Stomach (tissue), 4 donors: ENCODE measurements around the gene VPS51.

Experiments
- CTCF ChIP-seq, 7 experiments: fragments of 450-650 bp in 4 of 7; fragments of 200-600 bp in 3 of 7; sonication (generic) in 3 of 7; IDR thresholded peaks; one replicate each; pipeline ENCODE4 v1.5.1; 2016 to 2019; ENCODE audit warnings: antibody characterized with exemption in 7 of 7, control low read depth in 2 of 7, mild to moderate bottlenecking in 1 of 7
- EP300 ChIP-seq: sonication (generic); formaldehyde crosslinking; IDR thresholded peaks from one replicate; pipeline ENCODE4 v1.6.1; 2017; ENCODE audit warnings: antibody characterized with exemption

- TF ChIP-seq CTCF (IDR thresholded peaks at IDR 0.05) (no peak), EP300 (no peak)
These were observed 55.4 kb downstream of the VPS51 start for GRCh38 chr11:65151331-65151899.
